NCI-H82 treated with DMSO at 0.1 percent for 48 hours (cell line): ENCODE results near the gene PIR.
A peak's percentile ranks its signal among the peaks of the same experiment; 100 is the strongest.

Experiments used
- DNase-seq: peaks from one replicate; lab custom pipeline; 2025; ENCODE audit not compliant: unreplicated experiment; lab: John Stamatoyannopoulos, UW

PIR gene

DNA sequence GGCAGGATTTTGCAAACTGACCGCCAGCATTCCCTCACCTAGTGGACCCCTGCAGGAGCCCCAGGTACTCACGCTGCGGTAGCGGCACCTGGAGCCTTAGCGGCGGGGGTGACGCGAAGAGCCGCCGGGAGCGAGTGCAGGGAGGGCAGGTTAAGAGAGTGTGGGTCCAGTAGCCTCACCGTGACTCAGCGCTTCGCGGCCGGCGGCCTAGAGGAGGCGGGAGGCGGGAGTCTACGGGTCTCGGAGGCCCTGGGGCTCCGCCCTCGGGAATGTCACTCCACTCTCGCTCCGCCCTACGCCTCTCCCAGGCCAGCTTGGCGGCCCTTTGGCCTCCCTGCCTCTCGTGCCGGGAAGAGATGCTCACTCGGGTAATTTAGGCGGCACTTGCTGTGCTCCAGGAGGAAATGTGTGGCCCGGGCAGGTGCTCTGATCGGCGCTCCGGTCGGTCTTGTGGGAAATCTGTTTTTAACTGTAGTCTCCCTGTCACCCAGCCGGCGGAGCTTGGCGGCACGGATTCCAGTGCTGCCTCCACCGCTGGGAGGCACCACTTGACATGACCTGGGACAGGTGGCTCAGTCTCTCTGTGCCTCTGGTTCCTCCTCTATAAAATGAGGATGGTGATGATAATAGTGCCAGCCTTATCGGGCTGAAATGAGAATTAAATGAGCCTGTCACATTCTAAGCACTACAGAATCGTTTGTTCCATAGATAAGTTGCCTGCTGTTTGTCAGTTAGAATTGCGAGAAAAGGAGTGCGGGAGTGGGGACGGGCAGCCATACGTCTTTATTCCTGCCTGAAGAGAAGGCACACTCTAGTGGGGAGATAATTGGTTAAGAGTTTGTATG lies at the start of gene PIR:
PIR (minus strand) TSS at position 216 of the 845 bp plus-strand sequence. CDS start 2,076 bp downstream, outside the sequence.
- DNase-seq, result peak; percentile 73

DNA sequence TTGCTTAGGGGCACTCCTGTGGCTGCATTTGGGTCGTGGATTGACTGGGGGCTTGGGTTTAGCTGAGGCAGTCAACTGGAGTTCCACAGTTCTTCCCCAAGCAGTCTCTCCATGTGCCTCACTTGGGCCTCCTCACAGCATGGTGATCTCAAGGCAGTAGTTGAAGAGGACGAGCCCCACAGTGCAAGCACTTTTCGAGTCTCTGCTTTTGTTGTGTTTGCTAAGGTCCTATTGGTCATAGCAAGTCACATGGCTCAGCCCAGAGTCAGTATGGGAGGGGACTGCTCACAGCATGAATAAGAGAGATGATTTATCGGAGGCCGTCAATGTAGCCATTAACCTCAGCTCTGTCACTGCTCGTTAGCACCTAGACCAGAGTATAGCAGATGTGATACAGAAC lies 37.2 kb upstream of the PIR start:
- no peak for DNase-seq

DNA sequence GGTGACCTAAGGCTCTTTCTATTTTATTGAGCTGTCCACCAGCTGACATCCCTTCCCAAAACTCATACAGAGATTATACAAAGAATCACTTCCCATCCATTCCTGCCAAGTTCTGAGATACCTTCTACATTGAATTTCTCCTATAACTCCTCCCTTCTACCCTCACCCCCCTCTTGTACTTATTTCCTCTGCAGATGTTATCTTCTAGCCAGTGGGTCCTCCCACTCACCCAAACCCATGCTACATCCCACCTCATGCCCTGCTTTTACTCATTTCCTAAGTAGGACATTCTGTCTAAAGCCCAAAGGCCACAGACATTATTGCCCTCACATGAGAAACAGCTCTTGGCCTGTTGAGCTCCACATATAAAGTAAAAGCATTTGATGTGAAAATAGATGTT lies 36.0 kb upstream of the PIR start:
- no peak for DNase-seq

DNA sequence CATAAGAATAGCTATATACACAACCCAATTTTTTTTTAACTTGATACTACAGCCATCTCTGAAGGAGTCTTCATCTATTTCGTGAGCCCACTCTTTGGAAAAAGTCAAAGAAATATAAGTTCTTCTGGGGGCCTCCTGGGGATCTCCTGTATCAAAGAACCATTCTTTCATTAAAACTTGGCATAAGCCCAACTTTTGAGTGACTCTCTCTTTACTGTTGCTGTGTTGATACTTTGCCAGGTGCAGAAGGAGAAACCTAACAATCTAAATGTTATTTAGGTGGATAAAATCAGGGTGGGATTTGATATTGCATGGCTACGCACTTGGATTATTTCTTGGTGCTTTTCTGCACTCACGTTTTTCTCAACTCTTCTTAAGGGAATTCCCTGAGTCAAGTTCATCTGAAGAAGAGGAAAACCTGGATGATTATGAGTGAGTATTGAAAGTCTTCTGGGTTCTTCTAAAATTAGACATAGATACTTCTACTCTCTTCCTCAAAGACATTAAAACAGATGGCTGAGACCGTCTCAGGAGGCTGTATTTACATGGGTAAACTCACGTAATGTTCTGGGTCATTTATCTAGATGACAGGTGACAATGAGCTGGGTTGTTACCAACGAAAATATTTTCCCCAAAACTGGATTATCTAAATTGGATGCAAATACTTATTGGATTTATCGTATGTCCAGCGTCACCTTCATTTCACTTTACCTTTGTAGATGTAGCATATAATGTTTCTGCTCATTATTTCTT lies 32.7 kb upstream of the PIR start:
- peak; percentile 35 for DNase-seq

DNA sequence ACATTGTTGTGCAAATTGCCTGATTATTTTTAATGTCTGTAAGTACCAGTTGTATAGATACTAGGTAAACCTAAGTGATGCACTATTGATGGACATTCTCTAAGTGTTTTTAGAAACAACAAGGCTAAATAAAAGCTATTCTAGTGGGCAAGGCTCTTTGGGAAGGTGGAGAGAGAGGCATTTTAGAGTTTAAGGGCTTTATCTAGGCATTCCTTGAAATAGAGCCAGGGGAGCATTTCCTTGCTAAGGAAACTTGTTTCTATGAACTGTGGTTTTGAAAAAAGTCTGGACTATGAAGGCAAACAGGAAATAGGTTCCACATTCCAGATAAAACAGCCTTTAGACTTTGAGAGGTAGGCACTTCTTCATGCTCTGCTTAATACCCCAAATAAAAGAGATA lies 31.3 kb upstream of the PIR start:
- no peak for DNase-seq

DNA sequence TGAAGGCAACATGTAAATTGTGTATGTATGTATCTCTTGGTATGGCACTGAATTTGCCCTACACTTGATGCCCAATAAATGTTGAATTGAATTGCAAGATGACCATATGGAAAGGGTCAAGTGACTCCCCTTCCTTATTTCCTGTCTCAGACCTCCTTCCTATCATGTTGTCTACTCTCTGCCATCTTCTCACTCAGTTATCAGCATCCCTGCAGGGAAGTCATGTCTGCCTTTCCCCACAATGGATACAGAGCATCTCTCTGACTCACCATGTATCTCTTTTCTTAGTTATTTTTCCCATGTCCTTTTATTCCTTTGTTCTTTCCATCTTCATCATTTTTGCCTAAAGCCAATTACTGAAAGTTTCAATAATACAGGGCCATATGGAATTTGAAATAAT lies 30.0 kb upstream of the PIR start:
- DNase-seq, result no peak

DNA sequence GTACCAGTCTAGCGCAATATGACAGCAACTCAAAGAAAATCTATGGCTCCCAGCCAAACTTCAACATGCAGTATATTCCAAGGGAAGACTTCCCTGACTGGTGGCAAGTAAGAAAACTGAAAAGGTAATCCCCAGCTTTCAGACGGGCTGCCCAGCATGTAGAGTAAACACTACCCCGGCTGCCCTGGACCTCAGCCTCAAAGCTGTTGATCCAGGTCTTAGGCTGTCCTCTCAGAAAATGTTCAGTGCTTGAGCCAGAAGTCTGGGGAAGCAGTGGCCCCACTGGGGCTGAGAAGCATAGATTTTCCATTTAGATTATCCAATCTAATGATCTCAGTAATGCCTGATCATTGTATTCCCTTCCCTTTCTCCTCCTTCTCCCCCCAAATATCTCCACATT lies 29.3 kb upstream of the PIR start:
- DNase-seq, result no peak

DNA sequence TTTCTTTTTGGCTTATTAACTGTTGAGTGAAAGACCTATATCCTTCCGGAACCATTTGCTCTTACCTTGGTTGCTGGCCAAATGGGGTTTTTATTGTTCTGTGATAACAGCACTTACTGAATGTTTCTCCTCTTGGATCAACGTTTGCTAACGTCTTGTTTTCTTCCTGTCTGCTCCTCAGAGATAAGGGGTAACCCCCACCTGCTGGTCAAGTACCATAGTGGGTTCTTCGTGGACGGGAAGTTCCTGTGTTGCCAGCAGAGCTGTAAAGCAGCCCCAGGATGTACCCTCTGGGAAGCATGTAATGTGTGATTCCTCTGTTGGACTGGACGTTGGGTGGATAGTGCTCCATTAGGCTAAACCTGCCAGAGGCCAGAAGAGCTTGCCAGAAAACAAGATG lies 22.8 kb upstream of the PIR start:
- DNase-seq, result no peak

DNA sequence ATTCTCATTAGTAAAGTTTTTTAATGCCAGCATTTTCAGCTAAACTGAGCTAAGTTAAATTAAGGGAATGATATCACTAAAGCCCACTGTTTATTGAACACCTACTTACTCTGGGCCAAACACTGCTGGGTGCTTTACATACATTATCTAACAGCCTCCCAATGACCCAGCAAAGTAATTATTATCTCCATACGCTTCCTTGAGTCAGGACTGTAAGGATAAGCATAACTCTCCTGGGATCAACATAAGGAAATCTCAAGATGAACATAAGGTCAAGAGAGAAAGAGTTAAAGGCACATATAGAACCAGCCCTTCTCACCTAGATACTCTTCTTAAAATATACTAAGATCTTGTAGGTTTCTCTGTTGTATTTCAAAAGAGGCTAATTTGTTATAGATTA lies 21.1 kb upstream of the PIR start:
- DNase-seq, result no peak

DNA sequence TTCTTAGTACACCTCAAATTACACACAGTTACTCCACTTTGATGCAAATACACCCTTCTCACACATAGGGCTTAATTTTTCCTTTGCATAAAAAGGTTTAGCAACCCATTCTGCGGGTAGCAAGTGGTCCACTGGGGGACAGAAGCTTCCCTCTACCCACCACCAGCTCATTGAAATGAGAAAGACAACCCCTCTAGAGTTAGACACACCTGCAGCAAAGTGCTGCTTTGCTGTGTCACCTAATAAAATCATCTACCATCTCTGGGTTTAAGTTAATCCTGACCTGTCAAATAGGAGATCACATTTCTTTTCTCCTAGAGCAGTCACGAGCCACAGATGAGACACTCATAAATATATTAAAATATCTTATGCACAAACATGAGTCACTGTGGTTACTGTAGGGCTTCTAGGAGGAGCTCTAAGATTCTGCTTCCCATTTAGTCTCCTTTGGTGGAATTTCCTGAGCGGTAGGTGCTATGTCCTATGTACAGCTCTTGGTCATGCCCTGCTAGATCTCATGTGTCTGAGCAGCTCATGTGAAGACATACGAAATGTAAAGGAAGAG lies 19.4 kb upstream of the PIR start:
- no peak for DNase-seq

DNA sequence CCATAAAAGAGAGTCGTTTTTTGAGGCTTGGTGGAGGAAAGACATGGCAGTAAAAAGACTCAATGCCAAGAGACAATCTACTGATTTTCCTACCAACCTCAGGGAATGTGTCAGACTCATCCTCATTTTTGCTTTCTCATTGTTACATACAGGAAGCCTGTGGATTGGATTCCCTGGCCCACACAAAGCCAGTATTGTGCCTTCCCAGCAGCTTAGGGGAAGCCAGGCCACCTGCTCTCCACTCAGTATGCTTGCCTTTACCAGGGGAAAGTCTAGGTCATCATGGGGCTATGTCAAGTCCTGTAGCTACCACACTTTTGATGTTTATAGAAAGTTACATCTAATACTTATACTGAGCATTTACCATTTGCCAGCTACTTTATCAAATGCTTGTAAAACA lies 18.4 kb upstream of the PIR start:
- DNase-seq, result no peak

DNA sequence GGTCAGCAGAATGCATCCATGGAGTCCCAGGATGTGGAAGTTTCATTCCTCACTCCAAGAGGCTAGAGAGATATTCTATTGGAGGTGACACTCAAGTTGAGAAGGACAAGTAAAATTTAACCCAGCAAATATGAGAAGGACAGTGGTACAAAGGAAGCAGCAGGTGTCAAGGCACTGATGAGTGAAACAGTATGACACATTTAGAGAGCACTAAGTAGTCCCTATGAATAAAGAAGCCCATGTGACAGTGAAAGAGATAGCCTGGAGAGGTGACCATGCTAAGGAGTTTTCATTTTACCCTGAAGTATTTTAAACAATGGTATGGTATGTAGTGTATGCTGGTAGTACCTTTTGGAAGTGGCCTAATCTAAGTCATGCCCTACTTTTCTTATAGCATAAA lies 16.7 kb upstream of the PIR start:
- DNase-seq, result no peak

DNA sequence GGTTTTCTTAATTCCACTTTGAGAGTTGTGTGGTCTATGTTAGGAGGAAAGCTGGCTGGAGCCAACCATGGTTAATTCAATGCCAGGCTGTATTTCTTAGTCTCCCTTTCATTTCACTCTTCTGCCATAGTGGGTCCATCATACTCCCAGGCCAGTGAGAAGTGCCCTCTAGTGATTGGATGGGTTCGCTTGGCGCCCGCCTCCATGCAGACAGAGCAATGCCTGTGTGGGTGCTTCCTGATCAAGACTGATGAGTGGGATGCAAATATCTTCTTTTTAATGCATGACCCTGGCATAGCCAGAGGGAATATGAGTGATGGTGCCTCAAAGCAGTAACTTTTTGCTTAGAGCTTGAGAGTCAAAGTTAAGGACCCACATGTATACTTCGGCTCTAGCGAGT lies 13.9 kb upstream of the PIR start:
- DNase-seq, result no peak

DNA sequence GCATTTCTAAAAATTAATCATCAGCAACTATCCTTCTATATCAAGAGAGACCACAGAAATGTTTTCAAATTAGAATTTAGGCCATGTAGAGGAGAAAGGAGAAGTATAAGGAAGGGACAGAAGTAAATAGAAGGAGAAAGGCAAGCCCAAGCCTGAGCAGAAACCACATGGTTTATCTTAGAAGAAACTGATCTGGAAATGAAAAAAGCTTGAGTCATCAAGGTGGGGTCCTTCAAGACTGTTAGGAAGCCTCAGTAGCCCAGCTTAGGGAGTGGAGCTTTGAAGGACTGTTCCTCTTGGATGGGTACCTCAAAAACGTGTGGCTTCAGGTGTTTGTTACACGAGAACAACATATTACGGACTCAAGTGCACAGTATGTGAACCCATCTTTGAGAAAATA lies 12.0 kb upstream of the PIR start:
- no peak for DNase-seq

DNA sequence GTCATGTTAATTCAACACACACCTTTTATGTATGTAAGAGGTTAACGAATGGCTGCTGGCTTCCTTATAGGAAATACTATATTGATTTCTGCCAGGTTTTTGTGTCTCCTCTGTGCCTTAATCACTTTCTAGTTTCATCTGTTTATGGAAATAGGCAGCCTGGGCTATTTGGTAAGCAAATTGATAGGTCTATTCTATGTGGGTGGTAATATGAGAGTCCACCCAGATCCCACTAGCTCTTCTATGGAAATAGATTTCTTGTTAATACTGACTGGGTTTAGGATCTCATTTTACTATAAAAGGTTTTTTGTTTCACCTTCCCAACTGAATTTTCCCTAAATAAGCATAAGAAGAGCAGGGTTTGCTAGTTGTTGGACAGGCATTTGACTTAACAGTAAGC lies 11.5 kb upstream of the PIR start:
- DNase-seq, result no peak

DNA sequence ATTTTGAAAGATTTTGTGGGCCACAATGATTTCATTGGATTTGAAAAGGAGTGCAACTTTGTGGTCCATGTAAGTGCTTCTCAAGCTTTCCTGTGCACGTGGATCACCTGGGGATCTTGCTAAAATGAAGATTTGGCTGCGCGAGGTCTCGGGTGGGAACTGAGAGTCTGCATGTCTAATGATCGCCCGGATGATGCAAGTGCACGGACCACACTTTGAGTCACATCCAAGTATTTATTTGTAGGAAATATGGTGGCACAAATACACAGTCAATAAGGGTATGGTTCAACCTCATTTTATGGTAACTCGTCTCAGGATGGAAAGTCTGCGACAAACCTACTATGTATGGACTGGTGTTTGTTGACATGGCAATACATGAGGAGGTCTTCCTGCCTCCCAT lies 8.4 kb upstream of the PIR start:
- no peak for DNase-seq

DNA sequence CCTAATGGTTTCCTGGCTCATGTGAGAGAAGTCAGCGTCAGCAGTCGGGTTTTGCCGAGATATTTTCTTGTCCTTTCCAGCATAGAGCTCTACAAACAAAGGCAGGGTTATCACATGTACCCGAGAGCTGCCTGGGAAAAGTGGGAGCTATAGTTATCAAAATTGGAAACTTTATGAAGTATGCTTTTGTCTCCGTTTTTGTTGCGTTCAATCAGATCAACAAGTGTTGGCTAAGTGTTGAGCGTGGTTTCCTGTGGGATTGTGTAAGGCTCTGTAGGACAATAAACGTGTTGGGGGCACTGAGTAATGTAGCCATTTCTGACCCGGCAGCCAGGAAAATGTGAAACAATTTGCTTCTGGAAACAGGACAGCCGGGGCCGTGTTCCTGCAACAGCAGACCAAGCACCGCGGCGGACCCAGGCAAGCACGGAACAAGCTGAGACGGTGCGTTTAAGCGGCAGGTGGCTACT lies 7.4 kb upstream of the PIR start, which contains the start of gene BMX:
BMX (plus strand) TSS at position 311 of the 470 bp plus-strand sequence. CDS start 7,547 bp downstream, outside the sequence.
- DNase-seq, result no peak

DNA sequence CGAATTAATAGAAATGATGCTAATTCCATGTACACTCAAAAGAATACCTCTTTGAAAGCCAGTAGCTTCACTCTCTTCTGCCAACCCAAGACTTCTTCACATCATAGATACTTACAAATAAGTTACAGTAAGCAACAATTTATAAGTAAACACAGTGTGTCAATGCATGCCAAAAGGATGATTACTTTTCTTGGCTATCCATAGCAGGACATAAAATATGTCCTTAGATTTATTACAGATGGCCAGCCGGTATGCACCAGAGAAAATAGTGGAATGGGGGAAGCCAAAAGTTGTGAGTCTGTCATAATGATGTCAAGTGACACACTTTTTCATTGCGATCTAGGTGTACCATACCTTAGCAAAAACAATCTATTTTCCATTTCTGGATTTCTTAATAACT lies 6.8 kb upstream of the PIR start:
- DNase-seq, result no peak

DNA sequence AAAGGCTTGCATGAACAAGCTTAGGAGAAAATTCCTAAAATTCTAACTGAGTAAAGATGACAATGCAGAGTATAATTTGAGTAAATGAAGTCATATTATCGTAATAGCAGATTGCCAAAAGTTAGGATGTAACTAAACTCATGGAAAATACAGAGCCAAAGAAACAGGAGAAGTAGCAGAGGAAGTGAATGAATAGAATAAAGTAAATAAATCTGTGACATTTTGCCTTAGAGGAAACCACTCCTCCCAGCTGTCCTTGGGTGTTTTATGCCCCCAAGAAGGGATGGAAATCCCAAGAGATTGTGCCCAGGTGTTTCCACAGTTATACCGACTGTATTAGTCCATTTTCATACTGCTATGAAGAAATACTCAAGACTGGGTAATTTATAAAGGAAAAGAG lies 5.6 kb upstream of the PIR start:
- no peak for DNase-seq

DNA sequence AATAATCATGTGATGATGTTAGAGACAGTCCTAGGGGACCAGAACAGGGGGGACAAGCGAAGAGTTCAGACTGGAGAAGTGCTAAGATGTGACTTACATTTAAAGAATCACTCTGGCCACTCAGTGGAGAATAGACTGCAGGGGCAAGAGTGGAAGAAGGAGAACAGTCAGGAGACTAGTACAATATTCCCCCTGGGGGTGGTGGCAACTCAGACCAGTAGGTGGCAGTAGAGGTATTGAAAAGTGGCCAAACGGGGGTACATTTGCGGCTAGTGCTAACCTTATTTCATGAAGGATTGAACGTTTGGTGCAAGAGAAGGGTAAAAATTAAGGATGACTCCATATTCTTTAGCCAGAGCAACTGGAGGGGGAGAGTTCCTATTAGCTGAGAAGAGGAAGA lies 4.7 kb upstream of the PIR start:
- DNase-seq, result peak; percentile 32

DNA sequence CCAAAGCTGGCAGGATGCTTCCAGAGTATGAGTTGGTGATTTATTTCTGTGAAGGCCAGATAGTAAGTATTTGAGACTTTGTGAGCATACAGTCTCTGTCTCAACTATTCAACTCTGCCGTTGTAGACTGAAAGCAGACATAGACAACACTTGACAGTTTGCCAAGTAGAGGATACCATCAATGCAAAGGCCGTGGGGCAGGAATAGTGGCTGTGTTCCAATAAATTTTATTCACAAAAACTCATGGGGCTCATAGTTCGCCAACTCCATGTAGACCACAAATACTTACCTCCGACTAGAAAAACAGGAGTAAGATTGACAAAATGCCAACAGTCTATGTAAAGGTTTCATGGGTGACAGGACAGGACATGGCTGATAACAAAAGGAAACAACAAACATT lies 3.7 kb upstream of the PIR start:
- no peak for DNase-seq

DNA sequence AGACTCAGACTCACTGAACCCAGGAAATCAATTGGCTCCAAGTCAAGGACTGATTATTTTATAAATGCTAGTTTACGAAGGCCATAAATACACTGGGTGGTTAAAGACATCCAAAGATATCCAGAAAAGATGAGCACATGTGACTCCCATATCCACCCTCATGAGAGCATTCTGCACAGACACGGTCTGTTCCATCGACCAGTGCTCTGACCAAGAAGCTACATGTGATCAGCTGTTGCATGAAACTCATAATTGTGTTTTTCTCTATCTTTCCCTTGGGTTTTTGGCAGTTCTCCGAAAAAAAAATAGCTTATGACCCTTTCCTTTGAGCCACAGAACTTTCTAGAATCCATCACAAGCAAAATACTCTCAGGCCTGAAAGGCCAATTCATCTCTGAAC lies 2.7 kb upstream of the PIR start:
- DNase-seq, result no peak
